KBM-7 (cell line): ENCODE results near the gene EFCAB9.
A peak's percentile ranks its signal among the peaks of the same experiment; 100 is the strongest.

ENCODE experiments used
- DNase-seq: peaks from one replicate; pipeline ENCODE4 v3.0.0-alpha.2; 2015
- in situ Hi-C: fragments of 300-500 bp; cut with MboI; formaldehyde crosslinking; loops from 2 replicates; pipeline ENCODE4 v1.14.3; 2020; ENCODE audit warnings: low sequenced_read_pairs, low pct_unique_long_range_greater_than_20kb, mixed read lengths

The EFCAB9 gene

DNA sequence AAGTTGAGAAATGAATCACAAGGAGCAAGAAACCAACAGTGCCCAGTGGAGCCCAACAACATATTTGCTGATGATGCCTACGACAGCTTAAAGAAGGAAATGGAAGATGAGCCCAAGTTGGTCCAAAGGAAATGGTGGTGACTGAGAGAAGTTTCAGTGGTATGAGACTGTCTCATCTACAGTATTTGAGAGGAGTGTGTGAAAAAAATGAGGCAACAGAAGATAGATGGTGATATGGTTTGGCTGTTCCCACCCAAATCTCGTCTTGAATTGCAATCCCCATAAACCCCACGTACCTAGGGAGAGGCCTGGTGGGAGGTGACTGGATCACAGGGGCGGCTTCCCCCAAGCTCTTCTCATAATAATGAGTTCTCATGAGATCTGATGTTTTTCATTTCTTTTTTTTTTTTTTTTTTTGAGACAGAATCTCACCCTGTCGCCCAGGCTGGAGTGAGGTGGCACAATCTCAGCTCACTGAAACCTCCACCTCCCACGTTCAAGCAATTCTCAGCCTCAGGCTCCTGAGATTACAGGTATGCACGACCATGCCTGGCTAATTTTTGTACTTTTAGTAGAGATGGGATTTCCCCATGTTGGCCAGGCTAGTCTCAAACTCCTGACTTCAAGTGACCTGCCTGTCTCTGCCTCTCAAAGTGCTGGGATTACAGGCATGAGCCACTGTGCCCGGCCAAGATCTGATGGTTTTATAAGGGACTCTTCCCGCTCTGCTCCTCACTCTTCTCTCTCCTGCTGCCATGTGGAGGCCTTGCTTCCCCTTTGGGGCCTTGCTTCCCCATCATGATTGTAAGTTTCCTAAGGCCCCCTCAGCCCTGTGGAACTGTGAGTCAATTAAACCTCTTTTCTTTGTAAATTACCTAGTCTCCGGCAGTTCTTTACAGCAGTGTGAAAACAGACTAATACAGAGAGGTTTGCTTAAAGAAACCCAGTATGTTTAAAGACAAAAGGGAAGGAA, 30.2 kb downstream of the EFCAB9 start:
- in situ Hi-C loops, result no loop called here
- no peak for DNase-seq

GRCh38 chr5:172224996-172225395, 31.0 kb downstream of the EFCAB9 start:
- in situ Hi-C loops, result no loop called here
- DNase-seq, result no peak

DNA sequence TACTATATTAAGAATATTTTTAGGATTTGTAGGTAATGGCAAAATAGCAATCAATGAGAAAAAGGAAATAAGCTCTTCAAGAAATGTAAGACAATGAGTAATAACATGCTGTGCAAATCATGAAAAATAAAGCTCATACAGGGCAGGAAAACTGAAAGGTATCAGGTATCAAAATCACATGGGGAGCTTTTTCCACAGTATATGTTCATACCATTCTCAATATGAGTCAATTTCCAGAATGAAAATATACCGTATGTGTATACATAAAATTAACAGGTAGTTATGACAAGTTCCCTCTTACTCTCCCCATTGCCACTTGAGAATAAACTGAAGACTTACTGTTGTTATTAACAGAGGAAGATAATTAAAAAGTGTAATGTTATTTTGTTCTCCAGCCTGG, 35.9 kb downstream of the EFCAB9 start:
- no peak for DNase-seq
- in situ Hi-C loops, result no loop called here

DNA sequence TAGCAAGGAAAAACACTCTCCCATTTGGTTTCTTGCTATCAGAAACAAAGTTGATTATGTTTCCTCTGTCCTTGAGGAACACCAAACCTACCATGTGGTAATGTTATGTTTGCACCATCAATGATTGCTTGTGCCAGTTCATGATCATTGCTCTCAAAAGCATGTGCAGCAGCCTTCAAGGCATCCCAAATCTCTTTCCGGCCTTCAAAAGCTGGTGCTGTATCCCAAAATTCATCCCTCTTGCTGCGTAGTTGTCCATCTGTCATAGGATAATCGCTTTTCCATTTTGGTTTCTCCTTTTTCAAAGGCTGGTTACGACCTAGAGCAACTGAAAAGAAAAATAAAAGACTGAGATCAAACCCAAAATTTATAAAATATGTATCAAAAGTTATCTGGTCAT, 40.1 kb downstream of the EFCAB9 start:
- in situ Hi-C loops, result no loop called here
- no peak for DNase-seq

DNA sequence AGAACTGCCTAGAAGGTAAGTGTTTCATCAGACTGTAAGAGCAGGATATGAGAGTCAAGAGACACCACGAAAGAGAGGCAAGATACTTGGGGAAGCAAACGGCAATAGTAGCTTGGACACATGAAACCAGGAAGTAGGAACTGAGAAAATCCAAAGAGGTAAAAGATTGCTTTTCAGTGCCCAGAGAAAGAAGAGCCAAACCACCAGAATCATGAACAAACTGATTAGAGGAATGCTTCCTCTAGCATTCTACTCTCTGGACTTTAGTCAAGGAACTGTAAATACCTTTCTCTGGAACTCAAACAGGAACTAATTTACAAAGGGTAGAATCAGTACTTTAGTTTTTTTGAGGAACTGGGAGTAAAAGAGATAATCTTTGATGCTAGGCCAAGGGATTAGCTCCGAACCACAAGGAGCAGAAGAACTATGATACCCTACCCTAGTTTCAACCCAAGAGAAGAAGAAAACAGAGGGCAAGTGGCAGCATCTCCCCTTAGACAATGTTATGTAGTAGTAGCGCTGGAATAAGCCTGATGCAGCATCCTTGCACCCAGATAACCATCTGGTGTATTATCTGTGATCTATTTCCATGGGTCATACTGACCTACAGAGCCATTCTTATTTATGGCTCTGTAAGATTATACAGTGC, 41.3 kb downstream of the EFCAB9 start:
- in situ Hi-C loops, result no loop called here
- peak; percentile 69 for DNase-seq

DNA sequence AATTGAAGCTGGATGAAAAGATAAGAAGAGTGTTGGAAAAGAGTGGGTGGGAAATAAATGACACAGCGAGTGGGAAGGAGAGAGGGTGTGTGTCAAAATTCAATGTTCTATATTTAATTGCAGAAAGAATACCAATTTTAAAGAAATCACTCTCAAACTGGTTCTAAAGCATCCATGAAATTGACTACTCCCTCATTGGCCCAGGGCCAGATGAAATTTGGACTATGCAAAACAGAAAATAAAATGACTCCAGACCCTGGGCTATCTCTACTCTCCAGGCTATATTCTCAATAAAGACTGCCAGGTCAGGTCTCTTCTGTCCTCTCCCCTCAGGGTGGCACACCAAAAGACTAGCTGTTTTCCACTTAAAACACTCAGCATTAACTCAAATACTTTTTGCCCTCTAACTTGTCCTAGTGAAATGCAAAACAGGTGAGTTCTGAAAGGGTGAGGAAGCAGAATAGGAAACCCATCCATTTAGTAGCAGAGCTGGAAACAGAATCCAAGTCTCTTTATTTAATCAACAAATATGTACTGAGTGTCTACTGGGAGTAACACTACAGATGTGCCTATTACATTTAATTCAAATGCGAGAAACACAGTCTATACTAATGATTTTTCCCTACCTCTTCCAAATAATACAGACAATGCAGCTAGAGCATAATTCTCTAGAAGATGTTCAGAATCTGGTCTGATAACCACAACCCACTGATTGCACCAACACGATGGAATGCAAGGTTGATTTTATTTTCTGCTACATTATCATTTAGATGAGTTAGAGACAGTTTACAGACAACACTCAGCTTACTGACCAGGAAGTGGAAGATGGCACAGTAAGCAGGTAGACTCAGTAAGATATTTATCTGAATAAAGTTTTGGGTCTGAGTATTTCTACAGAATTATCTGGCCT, 42.1 kb downstream of the EFCAB9 start:
- in situ Hi-C loops, result no loop called here
- DNase-seq, result no peak

DNA sequence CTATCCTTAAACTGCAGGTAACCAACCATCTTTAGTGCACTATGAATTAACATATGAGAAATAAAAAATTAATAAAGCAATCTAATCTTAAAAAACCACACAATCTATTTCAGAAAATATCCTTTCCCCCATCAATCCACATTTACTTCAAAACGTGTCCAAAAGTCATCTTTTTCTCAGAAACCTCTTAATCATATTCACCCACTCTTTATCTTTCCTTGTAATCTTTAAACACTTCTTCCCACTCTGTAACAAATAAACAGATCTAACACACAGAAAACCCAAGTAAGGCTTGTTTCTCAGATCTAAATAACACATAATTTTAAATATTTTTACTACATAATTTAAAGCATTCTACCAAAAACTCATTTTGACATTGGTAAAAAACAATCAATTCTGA, 44.4 kb downstream of the EFCAB9 start:
- DNase-seq, result no peak
- in situ Hi-C loops, result no loop called here

DNA sequence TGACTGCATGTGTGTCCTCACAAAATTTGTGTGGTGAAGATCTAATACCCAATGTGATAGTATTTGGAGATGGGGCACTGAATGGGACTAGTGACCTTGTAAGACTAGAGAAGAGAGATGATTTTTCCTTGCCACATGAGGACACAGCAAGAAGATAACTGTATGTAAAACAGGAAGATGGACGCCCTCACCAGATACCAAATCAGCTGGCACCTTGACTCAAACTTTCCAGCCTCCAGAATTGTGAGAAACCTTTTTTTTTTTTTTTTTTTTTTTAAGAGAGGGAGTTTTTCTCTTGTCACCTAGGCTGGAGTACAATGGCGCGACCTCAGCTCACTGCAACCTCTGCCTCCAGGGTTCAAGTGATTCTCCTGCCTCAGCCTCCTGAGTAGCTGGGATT, 49.3 kb downstream of the EFCAB9 start:
- DNase-seq, result no peak
- in situ Hi-C loops, result no loop called here

- in situ Hi-C loops, result no loop called here
- DNase-seq, result no peak
These were observed 51.1 kb downstream of the EFCAB9 start for GRCh38 chr5:172245046-172245445.

DNA sequence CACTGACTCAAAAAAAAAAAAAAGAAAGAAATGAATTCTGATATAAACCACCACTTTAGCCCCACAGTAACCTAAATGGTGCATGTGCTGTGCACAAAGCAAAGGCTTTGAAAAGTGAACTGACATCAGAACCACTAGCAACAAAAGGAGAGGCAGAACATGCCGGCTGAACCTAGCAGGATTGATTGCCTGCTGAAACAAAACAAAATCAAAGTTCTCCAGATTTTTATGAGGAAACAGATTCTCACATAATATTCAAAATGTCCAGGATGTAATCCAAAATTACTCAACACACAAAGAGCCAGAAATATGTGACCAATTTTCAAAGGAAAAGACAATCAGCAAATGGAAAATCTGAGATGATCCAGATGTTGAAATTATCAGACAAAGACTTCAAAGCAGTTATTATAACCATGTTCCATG, 51.7 kb downstream of the EFCAB9 start:
- in situ Hi-C loops, result no loop called here
- DNase-seq, result no peak

GRCh38 chr5:172248637-172249036, 54.7 kb downstream of the EFCAB9 start:
- no peak for DNase-seq
- in situ Hi-C loops, result no loop called here

DNA sequence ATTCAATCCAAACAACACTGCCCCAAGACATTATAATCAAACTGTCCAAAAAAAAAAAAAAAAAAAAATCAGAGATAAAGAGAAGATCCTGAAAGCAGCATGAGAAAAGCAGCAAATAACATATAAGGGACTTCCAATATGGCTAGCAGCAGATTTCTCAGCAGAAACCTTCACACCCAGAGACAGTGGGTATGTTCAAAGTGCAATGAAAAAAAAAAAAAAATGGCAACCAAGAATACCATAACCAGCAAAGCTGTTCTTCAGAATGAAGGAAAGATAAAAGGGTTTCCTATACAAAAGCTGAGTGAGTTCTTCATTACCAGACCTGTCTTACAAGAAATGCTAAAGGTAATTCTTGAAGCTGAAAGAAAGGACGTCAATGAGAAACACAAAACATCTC, 57.4 kb downstream of the EFCAB9 start:
- DNase-seq, result no peak
- in situ Hi-C loops, result no loop called here

GRCh38 chr5:172252501-172252900, 58.5 kb downstream of the EFCAB9 start:
- DNase-seq, result no peak
- in situ Hi-C loops, result no loop called here
